CD4-positive, alpha-beta memory T cell (primary cell): ENCODE data around the gene PACSIN2. TPM values are rescaled to one million over a fixed set of nuclear protein-coding genes. Genes with fewer than 3 reads are reported as not detected.

Source experiments
- CTCF ChIA-PET: fragments of 350-600 bp; sonication (Branson Sonifier 250); formaldehyde crosslinking; loops from one replicate; lab custom pipeline; 2021; ENCODE audit warnings: inconsistent platforms; ENCODE audit not compliant: partially characterized antibody; lab: Charles Lee
- POLR2A ChIA-PET: fragments of 350-600 bp; sonication (Branson Sonifier 250); formaldehyde crosslinking; loops from one replicate; lab custom pipeline; 2021; ENCODE audit not compliant: partially characterized antibody; lab: Charles Lee
- DNase-seq, 5 donors: peaks; one replicate each; pipeline versions ENCODE4 v3.0.0 to v3.0.0-alpha.2; 2020 to 2022; ENCODE audit warnings: mixed read lengths in 1 of 5
- H3K27ac ChIP-seq: one replicate; pipeline ENCODE4 v1.7.0; 2013; ENCODE audit warnings: low read depth, low read length
- H3K27me3 ChIP-seq: 2 replicates; pipeline ENCODE4 v1.7.0; 2013; ENCODE audit warnings: mild to moderate bottlenecking, low read length, moderate library complexity; ENCODE audit not compliant: insufficient read depth
- H3K36me3 ChIP-seq: 2 replicates; pipeline ENCODE4 v1.7.0; 2013; ENCODE audit warnings: mild to moderate bottlenecking, low read length, moderate library complexity; ENCODE audit not compliant: insufficient read depth
- H3K4me1 ChIP-seq: 2 replicates; pipeline ENCODE4 v1.7.0; 2013; ENCODE audit warnings: mild to moderate bottlenecking, low read length, moderate library complexity; ENCODE audit not compliant: insufficient read depth
- H3K4me3 ChIP-seq, 2 donors: one replicate each; pipeline ENCODE4 v1.7.0; 2013; ENCODE audit warnings: low read length in 2 of 2, mild to moderate bottlenecking in 1 of 2
- H3K9me3 ChIP-seq, 2 donors: one replicate each; pipeline ENCODE4 v1.7.0; 2013; ENCODE audit warnings: low read length in 2 of 2, control low read depth in 1 of 2; ENCODE audit not compliant: control insufficient read depth in 1 of 2
- H3K27ac Mint-ChIP-seq, 7 donors: one replicate each; pipeline ENCODE4 v1.8.0; 2020 to 2021; ENCODE audit warnings: mixed read lengths in 7 of 7, mild to moderate bottlenecking in 6 of 7, inconsistent platforms in 3 of 7, moderate library complexity in 3 of 7
- H3K27me3 Mint-ChIP-seq, 2 donors: one replicate each; pipeline ENCODE4 v1.8.0; 2020 to 2021; ENCODE audit warnings: mixed read lengths in 2 of 2
- H3K36me3 Mint-ChIP-seq, 2 donors: one replicate each; pipeline ENCODE4 v1.8.0; 2020 to 2021; ENCODE audit warnings: mixed read lengths in 2 of 2, inconsistent platforms in 1 of 2, mild to moderate bottlenecking in 1 of 2
- H3K4me1 Mint-ChIP-seq, 4 donors: one replicate each; pipeline ENCODE4 v1.8.0; 2020 to 2021; ENCODE audit warnings: mixed read lengths in 4 of 4, mild to moderate bottlenecking in 1 of 4
- H3K4me3 Mint-ChIP-seq, 8 donors: one replicate each; pipeline ENCODE4 v1.8.0; 2020 to 2021; ENCODE audit warnings: mixed read lengths in 8 of 8, mild to moderate bottlenecking in 7 of 8, moderate library complexity in 6 of 8, inconsistent platforms in 3 of 8
- H3K9me3 Mint-ChIP-seq, 8 donors: one replicate each; pipeline ENCODE4 v1.8.0; 2020 to 2021; ENCODE audit warnings: mixed read lengths in 8 of 8, mild to moderate bottlenecking in 5 of 8, inconsistent platforms in 3 of 8, moderate library complexity in 1 of 8
- intact Hi-C: fragments of 100-400 bp; cut with micrococcal nuclease; formaldehyde crosslinking; loops from one replicate; pipeline ENCODE4 v1.15.1; 2023
- polyA plus RNA-seq, 2 donors: library from polyadenylated mRNA; unstranded; fragments of 300-500 nt; fragmentation: Illumina TruSeq; gene quantifications; one replicate each; pipeline ENCODE4 v1.2.3, GENCODE V29; 2021
- total RNA-seq, 2 experiments: library from RNA; stranded (reverse); gene quantifications; one replicate each; pipeline ENCODE4 v1.2.3, GENCODE V29; 2021

Gene PACSIN2
- total and polyA plus RNA-seq, 4 experiments from 2014 or later = 24.6 to 55.0 (median 45.2) TPM

- H3K4me1 ChIP-seq = peaks cover 18% of the 10 kb centered on the region
- H3K27me3 Mint-ChIP-seq = no peaks in the 10 kb centered on the region
- H3K9me3 ChIP-seq = no peaks in the 10 kb centered on the region
- peak overlapping the region; percentile 78 to 91 (median 88) for H3K4me3 Mint-ChIP-seq
- CTCF ChIA-PET = interaction anchor here (4.1 kb wide), 1 partner anchor 11 kb away, joined by 35 read pairs; no protein-coding TSS in a partner anchor
- peak overlapping the region; percentile 71 for H3K27ac ChIP-seq
- peaks cover 0 to 3% of the 10 kb centered on the region in 2 donors for H3K36me3 Mint-ChIP-seq
- POLR2A ChIA-PET = interaction anchor here (1.0 to 2.2 kb wide), 6 partner anchors 11 to 331 kb away, joined by 3 to 20 read pairs (median 4); partner anchors contain the start of genes PACSIN2, POLDIP3 and TTLL12
- no peaks in the 10 kb centered on the region for H3K27me3 ChIP-seq
- no peaks in the 10 kb centered on the region for H3K9me3 Mint-ChIP-seq
- peak in 3 of 5 donors; percentile 25 to 73 (median 68) for DNase-seq
- peak overlapping the region; percentile 81 to 91 for H3K4me3 ChIP-seq
- peaks cover 9 to 27% (median 16%) of the 10 kb centered on the region in 4 donors for H3K4me1 Mint-ChIP-seq
- intact Hi-C loops = loop anchor here (2.0 to 5.0 kb wide), 3 partner anchors 158 to 330 kb away; partner anchors contain the start of genes PACSIN2, TTLL1 and TTLL12
- peak overlapping the region; percentile 83 to 95 (median 91) for H3K27ac Mint-ChIP-seq
- no peaks in the 10 kb centered on the region for H3K36me3 ChIP-seq
Measured at GRCh38 chr22:42856179-42856864, 158.6 kb downstream of the PACSIN2 start.

DNA sequence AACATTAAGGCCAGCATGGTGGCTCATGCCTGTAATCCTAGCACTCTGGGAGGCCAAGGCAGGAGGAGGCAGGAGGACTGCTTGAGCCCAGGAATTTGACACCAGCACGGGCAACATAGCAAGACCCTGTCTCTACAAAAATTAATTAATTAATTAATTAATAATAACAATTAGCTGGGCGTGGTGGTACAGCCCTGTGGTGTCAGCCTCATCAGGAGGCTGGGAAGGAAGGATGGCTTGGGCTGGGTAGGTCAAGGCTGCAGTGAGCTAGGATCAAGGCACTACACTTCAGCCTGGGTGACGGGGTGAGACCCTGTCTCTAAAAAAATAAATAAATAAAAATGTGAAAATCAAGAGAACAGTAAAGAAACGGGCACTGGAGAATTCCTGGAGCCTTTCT, 159.2 kb downstream of the PACSIN2 start:
- no peak for DNase-seq
- Mint-ChIP-seq H3K9me3 (no peaks in the 10 kb centered on the region), H3K4me1 (peaks cover 10 to 28% (median 18%) of the 10 kb centered on the region in 4 donors), H3K36me3 (peaks cover 0 to 3% of the 10 kb centered on the region in 2 donors), H3K4me3 (peak overlapping the region; percentile 78 to 91 (median 88)), H3K27me3 (no peaks in the 10 kb centered on the region), H3K27ac (peak overlapping the region in 5 of 7 donors; percentile 83 to 94 (median 91))
- H3K27me3 ChIP-seq = no peaks in the 10 kb centered on the region
- POLR2A ChIA-PET = interaction anchor here (1.6 to 2.2 kb wide), 3 partner anchors 11 to 331 kb away, joined by 4 to 20 read pairs (median 7); partner anchors contain the start of genes PACSIN2 and TTLL12
- CTCF ChIA-PET = interaction anchor here (4.1 kb wide), 1 partner anchor 12 kb away, joined by 35 read pairs; no protein-coding TSS in a partner anchor
- H3K9me3 ChIP-seq = no peaks in the 10 kb centered on the region
- H3K4me1 ChIP-seq = peaks cover 18% of the 10 kb centered on the region
- H3K27ac ChIP-seq = peak overlapping the region; percentile 71
- intact Hi-C loops = loop anchor here (2.0 to 5.0 kb wide), 3 partner anchors 159 to 331 kb away; partner anchors contain the start of genes PACSIN2, TTLL1 and TTLL12
- no peaks in the 10 kb centered on the region for H3K36me3 ChIP-seq
- peak overlapping the region in 1 of 2 donors; percentile 81 for H3K4me3 ChIP-seq

GRCh38 chr22:42855211-42855610, 159.7 kb downstream of the PACSIN2 start:
- Histone ChIP-seq H3K27me3 (no peaks in the 10 kb centered on the region), H3K27ac (no peak overlapping the region), H3K4me1 (peaks cover 18% of the 10 kb centered on the region), H3K4me3 (no peak overlapping the region), H3K9me3 (no peaks in the 10 kb centered on the region), H3K36me3 (no peaks in the 10 kb centered on the region)
- intact Hi-C loops = loop anchor here (5.0 kb wide), 1 partner anchor 232 kb away; the partner anchor contains the start of gene TTLL1
- Mint-ChIP-seq H3K4me3 (peak overlapping the region; percentile 41 to 83 (median 70)), H3K9me3 (no peaks in the 10 kb centered on the region), H3K4me1 (peaks cover 12 to 31% (median 20%) of the 10 kb centered on the region in 4 donors), H3K27ac (peak overlapping the region; percentile 30 to 86 (median 65)), H3K27me3 (no peaks in the 10 kb centered on the region), H3K36me3 (peaks cover 0 to 3% of the 10 kb centered on the region in 2 donors)
- ChIA-PET CTCF (interaction anchor here (4.1 kb wide), 1 partner anchor 12 kb away, joined by 35 read pairs; no protein-coding TSS in a partner anchor), POLR2A (interaction anchor here (1.6 to 2.2 kb wide), 2 partner anchors 12 to 332 kb away, joined by 4 to 7 read pairs; partner anchors contain the start of gene TTLL12)
- DNase-seq = no peak

DNA sequence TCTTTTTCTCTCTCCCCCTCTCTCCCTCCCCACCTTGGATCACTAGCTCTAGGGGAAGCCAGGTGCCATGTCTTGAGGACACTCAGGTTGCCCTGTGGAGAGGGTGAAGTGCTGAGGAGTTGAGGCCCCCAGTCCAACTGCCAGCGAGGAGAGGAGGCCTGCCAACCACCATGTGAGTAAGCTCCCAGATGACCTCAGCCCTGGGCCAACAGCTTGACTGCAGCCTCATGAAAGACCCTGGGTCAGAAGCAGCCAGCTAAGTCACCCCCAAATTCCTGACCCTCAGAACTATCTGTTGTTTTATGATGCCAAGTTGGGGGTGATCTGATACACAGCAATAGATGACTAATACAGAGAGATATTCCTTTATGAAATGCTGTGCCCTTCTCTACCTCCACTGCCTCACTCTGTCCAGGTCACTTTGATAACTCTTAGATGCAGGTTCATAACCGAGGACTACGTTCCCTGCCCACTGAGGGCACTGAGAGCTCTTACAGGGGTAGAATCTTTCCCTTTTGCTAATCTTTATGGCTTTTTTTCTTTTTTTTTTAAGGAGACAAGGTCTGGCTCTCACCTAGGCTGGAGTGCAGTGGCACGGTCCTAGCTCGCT, 165.9 kb downstream of the PACSIN2 start:
- Histone ChIP-seq H3K36me3 (peaks cover 5% of the 10 kb centered on the region), H3K27ac (no peak overlapping the region), H3K4me1 (peaks cover under 1% of the 10 kb centered on the region), H3K4me3 (no peak overlapping the region), H3K9me3 (no peaks in the 10 kb centered on the region), H3K27me3 (no peaks in the 10 kb centered on the region)
- no peaks in the 10 kb centered on the region for H3K9me3 Mint-ChIP-seq
- no peak for DNase-seq
- H3K27ac Mint-ChIP-seq = no peak overlapping the region
- ChIA-PET CTCF (interaction anchor here (1.7 kb wide), 1 partner anchor 19 kb away, joined by 6 read pairs; no protein-coding TSS in a partner anchor), POLR2A (no interaction called here)
- H3K4me1 Mint-ChIP-seq = peaks cover 6 to 32% (median 13%) of the 10 kb centered on the region in 4 donors
- intact Hi-C loops = no loop called here
- no peak overlapping the region for H3K4me3 Mint-ChIP-seq
- no peaks in the 10 kb centered on the region for H3K27me3 Mint-ChIP-seq
- H3K36me3 Mint-ChIP-seq = peaks cover 14 to 28% of the 10 kb centered on the region in 2 donors

- no peak overlapping the region for H3K4me3 ChIP-seq
- no peaks in the 10 kb centered on the region for H3K27me3 ChIP-seq
- peaks cover 5% of the 10 kb centered on the region for H3K36me3 ChIP-seq
- Mint-ChIP-seq H3K4me3 (no peak overlapping the region), H3K27me3 (no peaks in the 10 kb centered on the region), H3K9me3 (no peaks in the 10 kb centered on the region), H3K27ac (peak overlapping the region in 1 of 7 donors; percentile 24), H3K36me3 (peaks cover 17 to 44% of the 10 kb centered on the region in 2 donors), H3K4me1 (peaks cover 6 to 39% (median 17%) of the 10 kb centered on the region in 4 donors)
- H3K4me1 ChIP-seq = peaks cover 4% of the 10 kb centered on the region
- intact Hi-C loops = no loop called here
- POLR2A ChIA-PET = no interaction called here
- CTCF ChIA-PET = no interaction called here
- no peak for DNase-seq
- H3K9me3 ChIP-seq = no peaks in the 10 kb centered on the region
- H3K27ac ChIP-seq = no peak overlapping the region
Measured at GRCh38 chr22:42847110-42847509, 167.8 kb downstream of the PACSIN2 start.

DNA sequence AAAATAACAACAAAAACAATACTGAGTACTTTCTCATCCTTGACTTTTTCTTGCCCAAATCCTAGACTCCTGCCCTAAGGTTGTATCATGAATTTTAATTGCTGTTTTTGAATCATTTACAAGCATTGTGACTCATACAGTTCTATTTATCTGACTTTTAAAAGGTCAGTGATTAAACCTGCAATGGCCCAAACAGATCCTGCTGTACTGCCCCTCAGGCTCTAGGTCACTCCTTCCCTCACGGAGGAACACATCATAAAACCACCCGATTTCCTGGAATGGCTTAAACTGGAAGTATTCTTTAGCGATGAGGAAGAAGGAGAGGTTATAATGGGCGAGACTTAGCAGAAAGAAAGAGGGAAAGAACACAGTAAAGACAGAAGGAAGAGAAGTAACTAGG, 170.2 kb downstream of the PACSIN2 start:
- DNase-seq = no peak
- intact Hi-C loops = no loop called here
- peak overlapping the region in 3 of 7 donors; percentile 4 to 60 (median 31) for H3K27ac Mint-ChIP-seq
- Histone ChIP-seq H3K36me3 (peaks cover 5% of the 10 kb centered on the region), H3K4me1 (peaks cover 4% of the 10 kb centered on the region), H3K27me3 (no peaks in the 10 kb centered on the region), H3K27ac (no peak overlapping the region), H3K9me3 (no peaks in the 10 kb centered on the region), H3K4me3 (no peak overlapping the region)
- ChIA-PET CTCF (interaction anchor here (0.7 to 1.5 kb wide), 2 partner anchors 23 to 45 kb away, joined by 3 to 5 read pairs; no protein-coding TSS in a partner anchor), POLR2A (no interaction called here)
- peaks cover 6 to 28% (median 21%) of the 10 kb centered on the region in 4 donors for H3K4me1 Mint-ChIP-seq
- no peaks in the 10 kb centered on the region for H3K9me3 Mint-ChIP-seq
- no peaks in the 10 kb centered on the region for H3K27me3 Mint-ChIP-seq
- peaks cover 30 to 58% of the 10 kb centered on the region in 2 donors for H3K36me3 Mint-ChIP-seq
- H3K4me3 Mint-ChIP-seq = no peak overlapping the region
